Smooth muscle cell of the brain vasculature (primary cell): ENCODE measurements around the gene C10orf90.

ENCODE experiments used
- DNase-seq: peaks from one replicate; pipeline ENCODE4 v3.0.0-alpha.2; 2012; ENCODE audit warnings: low read depth, low spot score

The C10orf90 gene

DNA sequence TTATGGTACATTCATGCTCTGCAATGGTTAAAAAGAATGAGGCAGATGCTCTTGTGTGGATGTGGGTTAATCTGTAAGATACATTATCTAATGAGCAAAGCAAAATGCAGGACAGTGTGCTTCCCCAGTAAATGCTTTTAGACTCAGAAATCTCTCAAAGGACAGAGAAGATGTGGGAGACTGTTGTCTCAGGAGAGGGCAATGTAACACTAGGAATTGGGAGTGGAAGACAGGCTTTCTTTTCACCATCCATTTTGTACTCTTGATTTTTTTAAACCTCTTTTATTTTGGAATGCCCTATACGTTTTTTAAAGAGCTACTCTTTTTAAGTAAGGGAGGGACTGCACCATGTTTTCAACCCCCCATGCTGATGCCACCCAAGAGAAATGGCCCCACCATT lies 204.7 kb downstream of the C10orf90 start:
- no peak for DNase-seq

DNA sequence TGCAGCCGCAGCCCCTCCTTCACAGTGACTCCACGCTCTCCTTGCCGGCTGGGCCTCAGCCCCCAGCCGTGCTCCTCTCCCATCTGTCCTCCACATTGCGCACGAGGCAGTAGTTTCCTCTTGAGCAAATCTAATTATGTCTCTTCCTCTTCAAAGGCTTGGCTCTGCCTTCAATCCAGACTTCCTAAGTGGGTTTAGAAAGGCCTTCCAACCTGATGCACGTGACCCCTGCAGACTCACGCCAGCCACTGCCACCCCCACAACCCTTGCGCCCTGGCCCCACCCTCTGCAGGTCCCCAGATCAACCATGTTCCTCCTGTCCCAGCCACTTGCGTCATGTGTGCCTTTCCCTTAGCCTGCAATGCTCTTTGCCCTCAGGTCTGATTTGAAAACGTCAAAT lies 207.2 kb downstream of the C10orf90 start:
- no peak for DNase-seq

GRCh38 chr10:126461289-126461940 lies 209.1 kb downstream of the C10orf90 start:
- DNase-seq, result no peak

- peak; percentile 90 for DNase-seq
Measured at GRCh38 chr10:126459878-126460481, 210.5 kb downstream of the C10orf90 start.

GRCh38 chr10:126459032-126459831 lies 211.3 kb downstream of the C10orf90 start:
- DNase-seq, result no peak

- DNase-seq, result no peak
Measured at GRCh38 chr10:126458466-126458865, 212.0 kb downstream of the C10orf90 start.

DNA sequence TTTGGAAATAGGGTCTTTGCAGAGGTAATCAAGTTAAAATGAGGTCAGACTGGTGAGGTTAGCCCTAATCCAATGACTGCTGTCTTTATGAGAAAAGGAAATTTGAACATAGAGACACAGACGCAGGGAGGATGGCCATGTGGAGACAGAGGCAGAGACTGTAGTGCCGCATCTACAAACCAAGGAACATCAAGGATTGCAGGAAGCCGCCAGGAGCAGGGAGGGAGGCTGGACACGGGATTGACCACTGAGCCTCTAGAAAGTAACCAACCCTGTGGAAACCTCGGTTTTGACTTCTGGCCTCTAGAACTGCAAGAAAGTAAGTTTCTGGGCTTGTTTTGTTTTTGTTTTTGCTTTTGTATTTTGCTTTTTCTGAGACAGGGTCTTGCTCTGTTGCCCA lies 213.9 kb downstream of the C10orf90 start:
- DNase-seq, result no peak

- no peak for DNase-seq
Measured at GRCh38 chr10:126455766-126456405, 214.6 kb downstream of the C10orf90 start.

DNA sequence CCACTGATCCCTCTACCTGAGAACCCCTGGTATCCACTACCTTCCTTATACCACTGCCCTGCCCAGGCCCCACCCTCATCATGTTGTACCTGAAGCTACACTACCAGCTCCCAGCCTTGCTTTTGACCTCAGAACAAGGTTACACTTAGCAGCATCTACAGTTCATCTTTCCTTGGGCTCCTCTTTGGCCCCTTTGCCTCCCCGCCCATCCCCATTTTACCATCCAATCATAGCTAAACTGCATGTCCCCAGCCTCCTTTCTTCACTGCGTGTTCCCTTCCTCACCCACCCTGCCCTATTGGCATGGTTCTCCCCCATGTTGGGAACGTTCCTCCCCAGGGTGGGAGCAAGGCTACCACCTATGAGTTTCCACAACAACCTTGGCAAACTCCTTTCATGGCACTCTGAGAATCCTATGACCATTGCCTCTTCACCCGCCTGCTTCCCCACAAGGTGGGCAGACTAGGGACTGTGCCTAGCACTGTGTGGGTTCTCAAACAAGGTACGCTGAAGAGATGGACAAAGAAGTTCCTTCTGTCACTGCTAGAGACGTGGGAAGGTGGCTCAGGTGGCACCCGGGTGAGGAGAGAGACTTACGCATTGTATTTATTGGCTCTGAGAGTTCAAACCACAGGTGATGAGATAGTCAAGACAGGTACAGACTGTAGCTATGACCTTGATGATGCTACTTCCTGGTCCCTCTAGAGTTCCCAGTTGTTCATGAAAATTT lies 215.3 kb downstream of the C10orf90 start:
- DNase-seq, result no peak

DNA sequence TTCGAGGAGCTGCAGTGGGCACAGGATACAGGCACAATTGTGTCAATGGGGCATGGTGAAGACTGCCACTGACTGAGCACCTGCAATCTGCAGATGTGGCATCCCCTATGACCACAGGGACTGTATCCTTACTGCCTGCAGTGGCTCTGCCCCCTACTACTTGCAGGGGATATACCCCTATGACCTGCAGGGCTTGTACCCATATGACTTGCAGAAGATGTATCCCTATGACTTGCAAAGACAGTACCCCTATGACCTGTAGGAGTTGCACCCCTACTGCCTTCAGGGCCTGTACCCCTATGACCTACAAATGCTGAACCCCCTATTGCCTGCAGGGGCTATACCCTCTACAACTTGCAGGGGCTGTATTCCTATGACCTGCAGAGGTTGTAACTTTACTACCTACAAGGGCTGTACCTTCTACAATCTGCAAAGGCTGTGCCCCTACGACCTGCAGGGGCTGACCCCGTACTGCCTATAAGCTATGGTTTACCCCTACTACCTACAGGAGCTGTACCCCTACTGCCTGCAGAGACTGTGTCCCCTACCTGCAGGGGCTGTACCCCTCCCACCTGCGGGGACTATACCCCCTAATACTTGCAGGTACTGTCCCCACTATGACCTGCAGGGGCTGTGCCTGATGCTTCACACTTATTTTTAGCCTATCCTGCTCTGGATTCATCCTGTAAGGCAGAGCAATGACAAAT lies 216.3 kb downstream of the C10orf90 start:
- no peak for DNase-seq

DNA sequence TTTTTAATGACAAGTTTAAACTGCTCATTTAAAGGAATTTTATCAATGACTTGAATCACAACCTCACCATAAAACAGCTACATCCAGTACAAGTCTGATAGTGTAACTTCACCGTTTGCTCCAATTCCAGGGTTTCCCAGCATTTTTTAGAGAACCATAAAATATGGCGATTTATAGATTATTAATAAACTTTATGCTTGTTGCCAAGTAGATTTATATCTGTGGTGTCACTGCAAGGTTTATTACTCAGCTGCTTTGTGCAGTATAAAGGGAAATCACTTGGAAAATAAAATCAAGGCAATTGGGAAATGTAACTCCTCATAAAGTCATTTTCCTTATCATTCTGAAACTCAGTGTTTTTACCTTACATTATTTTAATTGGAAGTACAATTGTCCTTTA lies 218.2 kb downstream of the C10orf90 start:
- no peak for DNase-seq

DNA sequence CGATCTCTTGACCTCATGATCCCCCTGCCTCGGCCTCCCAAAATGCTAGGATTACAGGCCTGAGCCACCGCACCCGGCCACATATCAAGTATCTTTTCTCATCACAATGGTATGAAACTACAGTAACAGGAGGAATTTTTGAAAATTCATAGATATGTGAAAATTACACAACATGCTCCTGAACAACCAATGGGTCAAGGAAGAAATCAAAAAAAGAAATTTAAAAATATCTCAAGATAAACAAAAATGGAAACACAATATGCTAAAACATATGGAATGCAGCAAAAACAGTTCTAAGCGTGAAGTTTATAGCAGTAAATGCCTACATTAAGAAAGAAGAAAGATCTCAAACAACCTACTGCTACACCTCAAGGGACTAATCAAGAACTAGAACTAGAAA lies 222.4 kb downstream of the C10orf90 start:
- DNase-seq, result no peak

- no peak for DNase-seq
Measured at GRCh38 chr10:126439942-126440341, 230.6 kb downstream of the C10orf90 start.

DNA sequence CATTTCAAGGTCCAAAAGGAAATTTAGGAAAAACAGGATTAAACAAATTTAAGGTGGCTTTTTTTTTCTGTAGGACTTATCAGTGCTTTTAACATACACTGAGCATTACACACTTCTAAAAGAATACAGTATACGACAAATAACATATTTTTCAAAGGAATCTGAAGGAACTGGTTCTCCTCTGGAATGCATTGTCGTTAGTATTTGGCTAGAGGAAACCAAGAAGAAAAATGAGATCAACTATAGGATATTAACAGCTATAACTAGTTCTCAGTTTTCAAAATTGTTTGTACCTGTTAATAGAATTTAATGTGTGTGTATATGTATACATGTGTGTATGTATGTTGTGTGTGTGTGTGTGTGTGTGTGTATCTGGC lies 232.1 kb downstream of the C10orf90 start:
- DNase-seq, result no peak

DNA sequence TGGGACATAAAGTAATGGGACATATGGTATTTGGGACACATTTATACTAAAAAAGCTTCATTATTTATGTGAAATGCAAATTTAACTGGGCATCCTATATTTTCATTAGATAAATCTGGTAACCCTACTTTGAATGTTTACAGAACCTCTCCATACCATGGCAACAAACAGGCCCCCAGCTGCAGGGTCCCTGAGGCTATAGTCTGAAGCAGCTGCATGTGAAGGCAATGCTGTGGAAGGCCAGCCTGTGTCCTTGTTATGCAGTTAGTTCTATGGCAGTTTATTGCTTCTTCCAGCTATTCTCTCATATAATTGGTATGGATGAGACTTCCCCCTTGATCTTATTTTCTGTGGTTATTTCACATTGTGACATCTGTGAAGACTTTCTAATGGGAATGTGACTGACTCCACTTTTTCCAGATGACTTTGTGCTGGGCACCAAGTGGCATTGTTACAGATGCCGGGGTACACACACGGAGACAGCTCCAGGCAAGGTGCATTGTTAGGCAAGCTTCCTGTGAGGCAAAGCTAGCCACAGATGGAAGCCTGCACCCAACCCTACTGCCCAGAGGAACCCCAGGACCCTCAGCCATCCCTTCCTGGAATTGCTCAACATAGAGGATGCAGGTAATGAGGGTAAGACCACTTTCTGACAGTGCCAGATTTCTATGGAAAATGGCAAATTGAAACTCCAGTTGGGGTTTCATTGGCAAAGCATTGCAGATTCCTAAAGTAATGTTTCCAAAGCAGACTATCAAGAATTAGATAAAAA lies 232.7 kb downstream of the C10orf90 start:
- no peak for DNase-seq

DNA sequence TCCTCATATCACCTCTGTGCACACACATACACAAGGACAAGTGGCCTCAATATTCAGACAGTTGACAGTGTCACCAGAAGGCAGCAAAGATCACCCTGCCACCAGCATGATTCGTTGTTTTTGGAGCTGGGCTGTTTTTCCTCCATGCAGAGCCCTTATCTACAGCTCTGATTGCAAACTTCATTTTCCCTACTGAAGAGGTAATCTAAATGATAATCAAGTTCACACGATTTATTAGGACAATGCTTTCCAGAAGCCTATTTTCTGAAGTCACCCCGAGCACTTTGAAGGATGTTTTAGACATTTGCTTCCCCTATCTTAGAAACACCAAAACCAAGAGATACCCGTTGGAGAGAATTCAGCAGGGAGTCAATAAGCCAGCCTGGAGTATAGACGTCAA lies 236.3 kb downstream of the C10orf90 start:
- DNase-seq, result no peak

- no peak for DNase-seq
Measured at GRCh38 chr10:126433351-126433750, 237.1 kb downstream of the C10orf90 start.

- no peak for DNase-seq
Measured at GRCh38 chr10:126432507-126432906, 238.0 kb downstream of the C10orf90 start.

DNA sequence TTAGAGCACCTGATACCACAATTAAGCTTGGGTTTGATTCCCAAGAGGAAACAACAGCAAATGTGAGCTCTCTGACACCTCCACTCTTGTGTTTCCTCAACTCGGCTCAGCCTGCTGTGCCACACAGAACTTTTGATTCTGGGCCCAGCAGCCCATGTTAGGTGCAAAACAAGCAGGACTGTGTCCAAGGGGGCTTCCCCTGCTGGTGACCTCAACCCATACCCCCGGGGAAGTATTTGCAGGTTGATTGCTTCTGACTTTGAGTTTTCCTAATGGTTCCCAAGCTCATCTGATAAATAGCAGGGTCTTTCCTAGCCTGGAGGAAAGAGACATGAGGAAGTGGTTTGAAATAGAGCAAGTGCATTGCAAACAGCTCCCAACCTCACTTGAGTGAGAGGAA lies 238.7 kb downstream of the C10orf90 start:
- DNase-seq, result no peak

GRCh38 chr10:126430512-126430911 lies 240.0 kb downstream of the C10orf90 start:
- DNase-seq, result no peak
